Activated naive CD4-positive, alpha-beta T cell treated with Interleukin-2 at 50 U/mL for 16 hours (primary cell): Measurements from ENCODE around the gene MCM5.
"Not testable (repeated sequence)": the region's sequence is repeated elsewhere in the genome, so short reads cannot be mapped to it uniquely, and the experiment has no call there.

Experiments
- DNase-seq: peaks from one replicate; pipeline ENCODE4 v3.0.0-alpha.2; 2020

MCM5 gene

GRCh38 chr22:35454416-35455054, 54.6 kb downstream of the MCM5 start:
- no peak for DNase-seq

- DNase-seq, result no peak
Measured at GRCh38 chr22:35455529-35455928, 55.6 kb downstream of the MCM5 start.

GRCh38 chr22:35456757-35457156, 56.8 kb downstream of the MCM5 start:
- DNase-seq, result no peak

GRCh38 chr22:35457729-35458546, 58.0 kb downstream of the MCM5 start:
- no peak for DNase-seq

- DNase-seq, result no peak
Measured at GRCh38 chr22:35458547-35459422, 58.8 kb downstream of the MCM5 start.

GRCh38 chr22:35459423-35459894, 59.5 kb downstream of the MCM5 start:
- no peak for DNase-seq

GRCh38 chr22:35459976-35460375, 60.0 kb downstream of the MCM5 start:
- DNase-seq, result not testable (repeated sequence)

- no peak for DNase-seq
Measured at GRCh38 chr22:35460688-35461087, 60.7 kb downstream of the MCM5 start.

GRCh38 chr22:35462498-35463230, 62.7 kb downstream of the MCM5 start:
- DNase-seq, result no peak

GRCh38 chr22:35463231-35463933, 63.4 kb downstream of the MCM5 start:
- no peak for DNase-seq

- no peak for DNase-seq
Measured at GRCh38 chr22:35464399-35464798, 64.5 kb downstream of the MCM5 start.

- DNase-seq, result no peak
Measured at GRCh38 chr22:35465109-35465701, 65.3 kb downstream of the MCM5 start.

- no peak for DNase-seq
Measured at GRCh38 chr22:35467681-35468434, 67.9 kb downstream of the MCM5 start.

- no peak for DNase-seq
Measured at GRCh38 chr22:35470903-35471321, 71.0 kb downstream of the MCM5 start.

- DNase-seq, result not testable (repeated sequence)
Measured at GRCh38 chr22:35471566-35471965, 71.6 kb downstream of the MCM5 start.

GRCh38 chr22:35472488-35472887, 72.5 kb downstream of the MCM5 start:
- no peak for DNase-seq

- DNase-seq, result no peak
Measured at GRCh38 chr22:35473971-35474370, 74.0 kb downstream of the MCM5 start.
